ENCODE results near the gene SMIM35.

- TF ChIP-seq EZH2phosphoT487 (IDR thresholded peaks at IDR 0.05; ENCODE audit: borderline replicate concordance, low read depth): no peak
- no peak for TF ChIP-seq CTCF (IDR thresholded peaks at IDR 0.05)
- no peak for TF ChIP-seq FOXJ3 (CRISPR knock-in tag; IDR thresholded peaks at IDR 0.05)
- TF ChIP-seq MAX (IDR thresholded peaks at IDR 0.05; ENCODE audit: low read depth): no peak
- no peak for TF ChIP-seq RCOR1 (IDR thresholded peaks at IDR 0.05; ENCODE audit: low read length)
- TF ChIP-seq TCF12 (IDR thresholded peaks at IDR 0.05): no peak
- TF ChIP-seq USF2 (IDR thresholded peaks at IDR 0.05; ENCODE audit: borderline replicate concordance, low read depth, low read length): no peak
- TF ChIP-seq CHD2 (IDR thresholded peaks at IDR 0.05; ENCODE audit: low read length, partially characterized antibody): no peak
- TF ChIP-seq GATA2 (CRISPR knock-in tag; IDR thresholded peaks at IDR 0.05): no peak
Observed at GRCh38 chr11:118051136-118051610, 35.6 kb downstream of the SMIM35 start.

All from SK-N-SH (cell line).